Limb (tissue), 2 donors: ENCODE measurements around the gene SCO1.
"Not testable (repeated sequence)": the region's sequence is repeated elsewhere in the genome, so short reads cannot be mapped to it uniquely, and the experiment has no call there.

Experiments used
- DNase-seq, 2 donors: peaks; one replicate each; pipeline ENCODE4 v3.0.0-alpha.2; 2016; ENCODE audit errors: extremely low spot score in 2 of 2

SCO1 gene

DNA sequence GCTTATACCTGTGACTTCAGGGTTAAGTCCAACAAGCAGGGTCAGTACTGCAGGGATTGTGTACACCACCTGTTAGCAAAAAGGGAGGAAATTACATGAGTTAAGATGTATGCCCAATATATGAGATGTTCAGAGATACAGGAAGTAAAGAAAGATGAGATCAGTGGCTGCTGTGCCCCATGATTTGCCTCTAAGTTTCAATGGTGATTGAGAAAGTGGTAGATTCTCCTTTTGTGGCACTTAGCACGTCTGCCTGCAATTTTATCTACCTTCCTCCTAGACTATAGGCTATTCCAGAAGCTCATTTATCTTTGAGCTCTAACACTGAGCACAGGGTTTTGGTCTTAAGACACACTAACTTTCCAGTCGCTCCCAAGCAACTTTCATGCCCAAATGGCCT, 28.9 kb upstream of the SCO1 start:
- DNase-seq = no peak

DNA sequence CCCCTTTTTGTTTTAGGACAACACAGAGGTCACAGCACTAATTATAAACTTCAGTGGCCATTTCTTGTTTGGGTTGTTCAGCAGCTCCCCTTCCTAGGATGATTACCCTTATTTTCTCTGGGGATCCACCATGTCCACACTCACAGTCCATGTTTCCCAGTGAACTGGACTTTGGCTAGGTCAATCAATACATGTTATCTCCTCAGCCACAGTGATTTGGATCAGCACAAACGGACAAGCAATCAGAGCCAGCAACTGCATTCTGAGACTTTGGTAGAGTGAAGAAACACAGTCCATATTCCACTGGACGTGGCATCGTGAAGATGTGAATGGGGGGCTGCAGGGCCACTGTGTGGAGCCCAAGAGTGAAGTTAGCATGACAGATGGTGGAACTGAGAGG, 27.9 kb upstream of the SCO1 start:
- no peak for DNase-seq

DNA sequence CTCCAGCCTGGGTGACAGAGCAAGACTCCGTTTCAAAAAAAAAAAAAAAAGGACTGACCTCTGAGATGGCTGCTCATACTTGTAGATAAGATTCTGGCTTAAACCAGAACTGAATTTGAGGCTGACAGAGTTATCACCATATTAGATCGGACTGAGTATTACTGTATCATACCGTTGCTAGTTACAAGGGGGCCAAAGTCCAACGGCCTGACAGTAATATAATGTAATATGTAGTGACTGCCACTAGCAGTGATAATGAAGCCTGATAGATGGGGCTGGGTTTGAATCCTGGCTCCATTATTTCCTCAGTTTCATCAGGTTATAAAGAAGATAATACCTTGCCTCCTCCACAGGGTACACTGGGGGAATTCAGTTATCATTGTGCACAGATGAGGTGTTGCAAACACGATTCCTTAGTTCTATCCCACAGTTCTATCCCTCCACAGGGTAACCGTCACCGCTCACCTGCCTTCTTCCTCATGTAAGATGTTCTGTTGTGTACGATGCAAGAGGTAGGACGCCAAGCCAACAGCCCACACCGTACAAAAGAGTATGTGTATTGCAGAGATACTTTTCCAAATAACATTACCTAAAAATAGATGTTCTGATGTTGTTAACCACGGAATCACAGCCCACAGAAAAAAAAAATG, 27.3 kb upstream of the SCO1 start:
- no peak for DNase-seq

DNA sequence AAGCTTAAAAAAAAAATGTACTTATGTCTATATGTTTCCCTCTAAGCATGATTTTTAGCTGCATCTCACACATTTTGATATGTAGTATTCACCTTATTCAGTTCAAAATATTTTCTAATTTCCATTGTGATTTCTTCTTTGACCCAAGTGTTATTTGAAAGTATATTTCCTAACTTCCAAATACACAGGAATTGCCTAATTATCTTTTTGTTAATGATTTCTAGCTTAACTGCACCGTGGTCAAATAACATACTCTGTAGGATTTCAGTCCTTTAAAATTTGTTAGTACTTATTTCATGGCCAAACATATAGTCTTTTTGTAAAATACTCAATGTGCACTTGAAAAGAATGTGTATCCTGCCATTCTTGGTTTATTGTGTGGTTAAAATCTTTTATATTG, 21.2 kb upstream of the SCO1 start:
- no peak for DNase-seq

DNA sequence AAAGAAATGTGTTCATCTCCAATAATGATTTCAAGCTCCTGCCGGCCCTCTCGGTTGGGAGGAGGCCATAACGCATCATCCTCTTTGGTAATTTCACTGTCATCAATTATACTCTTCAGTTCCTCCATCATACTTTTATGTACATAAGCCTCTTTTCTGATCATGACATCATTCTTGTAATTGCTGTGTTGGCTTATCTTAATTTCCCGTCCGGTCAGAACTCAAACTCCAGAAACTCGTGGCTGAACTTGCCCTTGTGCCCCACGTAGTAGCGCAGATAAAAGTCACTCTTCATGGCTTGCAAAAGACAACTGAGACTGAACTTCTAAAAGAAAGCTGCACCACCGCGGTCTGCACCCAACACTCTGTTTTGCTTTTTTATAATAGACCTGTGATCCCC, 18.9 kb upstream of the SCO1 start:
- DNase-seq = no peak

DNA sequence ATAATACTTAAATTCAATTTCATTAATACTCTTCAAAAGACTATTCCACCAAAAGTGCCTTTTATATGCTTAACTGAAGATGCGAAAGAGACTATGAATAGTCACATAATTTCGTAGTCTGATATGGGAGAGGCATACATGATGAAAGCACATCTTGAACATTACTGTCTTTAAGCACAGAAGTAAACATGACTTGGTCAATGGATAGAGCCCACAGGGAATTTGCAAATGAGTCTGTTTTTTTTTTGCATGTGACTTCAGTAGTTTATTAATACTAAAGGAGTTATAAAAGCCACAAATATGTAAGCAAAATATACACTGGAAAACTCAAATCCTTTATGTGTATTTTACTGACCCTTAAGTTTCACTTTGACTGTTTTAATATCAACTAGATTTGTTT, 16.0 kb upstream of the SCO1 start:
- DNase-seq = no peak

DNA sequence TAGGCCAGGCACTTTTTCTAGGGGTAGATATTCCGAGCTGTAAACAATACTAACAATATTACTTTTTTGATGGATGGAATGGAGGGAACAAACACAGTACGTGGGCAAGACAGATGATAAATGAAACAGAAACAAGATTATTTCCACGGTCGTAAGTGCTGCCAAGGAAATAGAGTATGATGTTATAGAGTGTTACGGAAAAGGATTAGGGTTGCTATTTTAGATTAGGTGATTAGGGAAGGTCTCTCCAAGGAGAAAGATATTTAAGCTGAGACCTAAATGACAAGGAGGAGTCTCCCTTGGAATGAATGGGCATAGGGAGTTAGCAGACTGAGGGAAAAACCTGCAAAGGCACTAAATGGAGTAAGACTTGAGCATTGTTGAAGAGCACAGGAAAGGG, 8.4 kb upstream of the SCO1 start:
- no peak for DNase-seq

DNA sequence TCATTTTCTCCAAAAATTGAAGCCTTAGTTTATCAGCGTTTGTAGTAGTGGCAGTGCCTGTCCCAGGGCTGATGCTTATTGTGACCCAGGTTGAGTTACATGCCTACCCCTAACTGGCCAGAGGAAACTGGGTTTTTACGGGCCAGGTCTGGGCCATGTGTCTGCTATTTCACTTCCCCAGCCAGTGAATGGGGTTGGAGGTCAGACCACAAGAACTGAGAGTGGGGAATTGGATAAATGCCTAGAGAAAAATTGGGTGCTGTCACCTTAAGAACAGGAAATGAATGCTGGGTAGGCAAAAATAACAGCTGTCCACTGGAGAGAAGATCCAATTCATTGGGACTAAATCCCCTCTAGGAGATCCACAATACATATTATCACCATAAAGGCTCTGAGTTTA, 5.2 kb upstream of the SCO1 start:
- DNase-seq = no peak

DNA sequence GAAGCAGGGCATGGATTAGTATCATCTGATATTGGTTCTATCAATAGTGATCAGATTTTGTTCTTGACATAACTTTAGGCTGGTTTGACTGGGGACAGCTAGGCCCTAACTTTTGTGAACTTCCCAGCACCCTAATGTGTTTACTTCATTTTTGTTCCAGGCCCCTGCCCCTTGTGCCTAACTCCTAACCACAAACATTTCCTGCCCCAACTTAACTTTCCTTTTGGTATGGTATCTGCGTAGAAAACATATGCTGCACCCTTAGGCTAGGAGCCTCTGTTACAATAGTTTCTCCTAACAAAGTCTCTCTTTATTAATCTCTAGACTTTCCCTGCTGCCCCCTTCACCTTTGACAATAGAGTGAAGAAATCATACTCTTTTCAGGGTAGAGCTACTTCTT, 2.5 kb upstream of the SCO1 start:
- no peak for DNase-seq

DNA sequence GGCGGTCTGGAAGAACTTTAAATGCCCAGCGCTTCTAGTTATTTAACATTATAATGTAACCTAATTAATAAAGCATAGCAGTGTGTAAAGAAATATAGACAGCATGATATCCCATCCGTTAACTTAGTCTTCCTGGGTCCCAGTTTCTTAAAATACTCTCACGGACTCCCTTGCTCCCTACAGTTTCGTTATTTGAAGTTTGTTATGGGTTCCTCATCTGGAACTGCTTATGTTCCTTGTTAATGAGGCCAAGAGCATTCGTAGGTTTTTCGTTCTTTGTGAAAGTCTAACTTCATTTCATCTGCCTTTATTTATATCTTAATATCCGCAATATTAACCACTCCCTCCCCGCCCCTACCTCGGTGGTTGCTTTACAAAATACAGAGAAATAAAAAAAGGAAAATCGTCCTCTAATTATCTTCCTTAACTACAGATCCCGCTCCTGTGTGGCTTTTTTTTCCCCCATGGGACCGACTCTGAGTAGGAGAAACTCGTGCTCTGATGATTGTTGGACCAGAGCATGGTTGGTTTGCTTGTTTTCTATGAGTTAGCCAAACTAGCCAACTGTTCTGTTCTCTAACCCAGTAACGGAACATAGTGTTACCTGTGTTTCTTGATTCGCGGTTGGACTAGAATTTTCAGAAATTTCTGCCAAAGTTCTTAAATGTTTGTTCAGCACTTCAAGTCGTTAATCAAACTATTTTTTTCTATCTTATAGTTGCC, 924 bp upstream of the SCO1 start:
- no peak for DNase-seq

DNA sequence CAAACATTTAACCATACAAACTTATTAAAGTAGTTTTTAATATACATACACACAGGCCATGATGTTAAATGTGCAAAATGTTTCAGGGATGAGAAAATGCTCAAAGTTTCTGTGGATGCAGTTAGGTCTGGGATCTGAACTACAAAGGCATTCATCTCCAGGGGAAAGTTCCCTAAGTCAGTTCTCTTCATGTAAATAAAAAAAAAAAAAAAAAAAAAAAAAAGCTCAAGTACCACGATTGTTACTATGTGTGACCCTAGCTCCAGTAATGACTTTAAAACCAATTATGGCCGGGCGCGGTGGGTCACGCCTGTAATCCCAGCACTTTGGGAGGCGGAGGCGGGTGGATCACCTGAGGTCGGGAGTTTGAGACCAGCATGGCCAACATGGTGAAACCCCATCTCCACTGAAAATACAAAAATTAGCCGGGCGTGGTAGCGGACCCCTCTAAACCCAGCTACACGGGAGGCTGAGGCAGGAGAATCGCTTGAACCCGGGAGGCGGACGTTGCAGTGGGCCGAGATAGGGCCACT, 1.4 kb downstream of the SCO1 start:
- DNase-seq = not testable (repeated sequence)

DNA sequence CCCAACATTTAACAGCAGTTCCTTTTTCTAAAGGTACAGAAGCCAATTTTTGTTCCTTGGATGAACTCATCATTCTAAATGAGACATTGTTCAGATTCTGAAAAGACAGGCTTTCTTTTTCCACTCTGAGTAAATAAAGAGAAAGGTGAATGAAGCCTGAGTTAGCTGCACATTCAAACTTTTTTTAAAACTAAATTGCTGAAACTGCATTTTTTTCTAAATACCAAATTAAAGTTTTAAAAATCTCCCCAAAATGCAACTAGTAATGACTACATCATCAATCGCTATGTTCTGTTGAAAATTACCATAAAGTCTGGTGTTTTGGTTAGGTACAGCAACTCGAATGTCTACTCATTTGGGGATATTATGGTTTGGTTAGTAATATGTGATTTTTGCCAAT, 9.8 kb downstream of the SCO1 start:
- no peak for DNase-seq

DNA sequence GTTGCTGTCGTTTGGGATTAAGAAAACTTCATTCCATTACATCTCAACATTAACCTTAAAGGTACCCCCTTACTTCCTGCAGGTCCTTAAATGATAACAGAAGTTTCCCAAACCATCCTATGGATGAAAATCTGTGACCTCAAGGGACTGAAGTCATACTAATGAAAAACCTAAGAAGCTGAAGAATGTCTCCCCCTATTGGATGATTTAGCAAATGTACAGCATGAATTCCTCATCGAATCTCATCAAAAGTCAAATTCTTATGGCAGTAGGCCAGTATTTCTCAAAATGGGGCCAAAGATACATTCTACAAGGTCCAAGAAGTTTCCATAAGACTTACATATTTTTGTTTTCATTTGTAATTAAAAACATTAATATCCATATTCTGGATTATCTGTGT, 13.5 kb downstream of the SCO1 start:
- DNase-seq = no peak

DNA sequence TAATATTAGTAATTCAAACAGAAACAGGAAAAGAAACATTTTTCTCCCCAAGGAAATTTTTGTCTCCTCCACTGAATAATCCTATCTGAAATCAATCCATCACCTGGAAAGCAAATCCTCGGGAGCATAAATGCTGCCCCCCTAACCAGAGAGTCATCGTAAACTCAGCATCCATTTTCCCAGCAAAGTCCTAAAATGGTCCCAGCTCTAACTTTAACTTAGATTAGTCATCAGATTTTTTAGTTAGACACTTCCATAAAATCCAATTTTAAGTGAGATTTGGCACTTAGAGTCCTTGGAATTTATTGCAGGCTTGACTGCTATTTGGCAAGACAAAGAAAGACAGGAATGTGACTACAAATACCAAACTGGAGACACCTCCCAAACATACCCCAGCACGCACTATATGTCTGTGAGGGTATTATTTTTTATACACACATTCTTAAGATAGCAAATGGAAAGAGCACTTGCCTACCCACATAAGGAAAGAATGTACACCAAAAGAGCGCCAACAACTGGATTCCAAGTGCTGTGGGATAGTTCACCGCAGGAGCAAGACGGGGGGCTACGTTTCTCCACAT, 15.4 kb downstream of the SCO1 start:
- no peak for DNase-seq

DNA sequence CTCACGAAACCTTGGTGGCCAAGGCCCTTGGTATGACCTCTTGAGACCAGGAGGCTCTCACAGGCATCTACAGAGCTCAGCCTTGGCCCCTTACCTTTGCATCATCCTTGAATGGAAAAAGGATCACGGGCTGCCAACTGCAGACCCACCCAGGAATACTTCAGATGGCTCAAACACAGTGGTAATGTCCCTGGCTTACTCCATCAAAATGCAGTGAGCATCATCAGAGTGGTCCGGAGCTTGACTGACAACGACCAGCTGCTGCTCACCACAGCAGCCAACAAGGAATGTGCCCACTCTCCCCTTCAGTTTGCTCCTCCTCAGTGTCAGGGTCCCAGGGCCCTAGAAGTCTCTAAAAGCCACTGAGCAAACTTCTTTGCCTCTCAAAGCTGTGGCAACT, 22.6 kb downstream of the SCO1 start:
- no peak for DNase-seq

DNA sequence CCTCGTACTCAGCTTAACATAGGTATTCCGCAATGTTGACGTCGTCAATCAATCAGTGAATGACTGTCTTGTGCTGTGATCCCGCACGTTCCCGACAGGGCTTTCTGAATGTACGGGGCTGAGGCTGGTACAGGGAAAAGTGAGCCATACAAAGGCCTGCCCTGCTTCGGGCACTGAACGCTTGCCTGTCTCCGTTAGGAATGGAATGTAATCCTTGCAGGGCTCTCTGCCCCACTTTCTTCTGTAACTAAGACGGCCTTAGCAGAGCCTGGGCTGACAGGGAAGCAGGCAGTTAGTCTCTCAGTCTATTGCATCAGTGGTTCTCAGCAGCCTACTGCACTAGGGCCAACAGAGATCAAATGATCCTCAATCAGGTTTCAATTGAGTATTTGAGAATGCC, 24.0 kb downstream of the SCO1 start:
- DNase-seq = no peak

DNA sequence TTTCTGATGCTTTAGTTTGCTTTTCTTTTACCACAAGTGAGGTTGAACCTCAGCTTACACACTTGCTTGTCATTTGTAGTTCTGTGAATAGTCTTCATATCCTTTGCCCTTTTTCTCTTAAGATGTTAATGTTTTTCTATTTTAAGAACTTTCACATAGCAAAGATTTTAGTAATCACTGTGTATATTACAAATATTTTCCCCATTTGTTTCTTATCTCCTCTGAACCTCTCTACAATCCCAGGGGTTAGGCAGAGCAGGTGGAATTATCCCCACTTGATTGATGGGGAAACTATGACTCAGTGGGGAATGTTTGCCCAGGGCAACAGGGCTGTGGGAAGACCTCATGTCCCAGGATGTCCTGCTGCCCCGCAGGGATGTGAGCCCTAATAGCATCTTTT, 28.6 kb downstream of the SCO1 start:
- no peak for DNase-seq

DNA sequence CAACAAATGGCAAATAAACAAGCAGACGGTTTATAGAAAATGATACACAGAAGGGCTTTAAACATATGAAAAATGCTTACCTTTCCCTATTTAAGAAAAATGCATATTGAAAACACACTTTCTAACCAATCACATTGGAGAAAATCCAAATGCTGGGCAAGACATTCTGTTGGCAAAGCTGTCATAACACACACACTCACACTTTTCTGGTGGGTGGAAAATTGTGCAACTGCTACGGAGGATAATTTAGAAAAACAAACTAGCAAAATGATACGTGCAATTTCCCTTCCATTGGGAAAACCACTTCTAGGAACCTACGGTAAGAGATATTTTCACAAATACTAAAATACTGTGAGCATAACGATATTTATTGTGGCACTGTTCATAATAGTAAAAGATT, 30.4 kb downstream of the SCO1 start:
- DNase-seq = no peak

DNA sequence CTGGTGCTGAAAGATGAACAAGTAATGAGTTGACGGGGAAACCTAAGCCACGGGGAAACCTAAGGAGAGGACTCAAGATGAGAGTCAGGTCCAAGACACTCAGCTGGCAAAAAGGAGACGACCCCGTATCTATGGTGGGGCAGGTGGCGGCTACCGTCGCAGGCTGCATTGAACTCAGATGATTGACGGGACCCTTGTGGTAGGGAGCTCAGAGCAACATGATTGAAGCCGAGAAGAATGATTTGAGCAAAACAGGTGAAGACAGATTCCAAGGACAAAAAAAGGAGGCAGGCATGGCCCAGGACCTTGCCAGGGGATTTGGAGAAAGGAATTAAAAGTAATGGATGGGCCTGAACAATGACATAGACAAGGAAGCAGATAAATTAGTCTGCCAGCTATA, 32.8 kb downstream of the SCO1 start:
- DNase-seq = no peak

DNA sequence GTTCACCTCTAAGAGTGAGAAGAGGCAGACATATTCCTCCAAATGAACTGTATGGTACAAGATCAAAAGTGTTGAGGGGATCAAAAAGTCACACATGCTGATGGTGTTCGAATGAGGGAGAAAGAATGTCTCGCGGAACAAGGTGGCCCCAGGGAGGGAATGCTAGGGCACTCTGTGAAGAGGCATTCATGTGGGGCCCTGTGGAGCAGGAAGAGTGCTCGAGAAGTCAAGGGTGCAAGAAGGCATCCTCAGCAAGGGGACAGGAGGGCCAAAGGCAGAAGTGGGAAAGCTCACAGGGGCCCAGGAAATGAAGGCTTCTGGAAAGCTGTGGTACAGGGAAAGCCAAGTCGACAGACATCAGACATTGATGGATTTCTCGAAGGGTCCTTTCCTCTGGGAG, 34.1 kb downstream of the SCO1 start:
- DNase-seq = no peak

DNA sequence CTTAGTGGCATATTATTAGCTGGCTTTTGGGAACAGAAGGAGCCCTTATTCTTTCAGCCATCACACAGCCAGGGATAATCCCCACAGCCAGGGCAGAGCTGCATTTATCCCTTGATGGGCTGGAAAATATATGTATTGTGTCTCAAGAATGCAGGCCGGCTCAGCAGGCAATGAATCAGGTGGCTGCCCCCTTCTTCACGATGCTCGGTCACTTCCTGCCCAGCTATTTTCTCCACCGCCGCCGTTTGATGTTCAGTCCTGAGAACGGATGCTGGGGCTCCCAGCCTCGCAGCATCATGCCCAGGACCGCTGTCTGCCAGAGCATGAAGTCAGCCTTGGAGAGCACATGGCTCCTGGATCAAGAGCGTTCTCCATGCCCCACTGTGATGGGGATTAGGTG, 35.9 kb downstream of the SCO1 start:
- DNase-seq = no peak

DNA sequence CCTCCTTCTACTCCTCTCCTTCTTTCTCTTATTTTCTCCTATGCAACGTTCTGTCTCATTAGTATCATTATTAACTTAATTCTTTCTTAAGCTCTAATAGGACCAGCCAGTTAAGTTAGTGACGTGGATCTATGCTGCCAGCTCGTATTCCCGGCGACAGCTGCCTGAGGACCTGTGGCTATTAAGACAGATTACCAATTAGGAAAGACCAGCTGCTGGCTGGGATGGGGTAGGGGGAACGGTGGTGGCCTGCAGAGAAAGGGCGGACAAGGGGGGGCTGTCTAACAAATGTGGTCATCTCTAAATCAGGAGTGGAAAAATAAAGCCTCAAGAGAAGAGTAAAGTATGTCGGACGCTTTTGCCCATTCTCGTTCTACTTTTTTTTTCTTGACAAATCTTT, 39.5 kb downstream of the SCO1 start:
- peak in 1 of 2 donors; percentile 51 for DNase-seq

DNA sequence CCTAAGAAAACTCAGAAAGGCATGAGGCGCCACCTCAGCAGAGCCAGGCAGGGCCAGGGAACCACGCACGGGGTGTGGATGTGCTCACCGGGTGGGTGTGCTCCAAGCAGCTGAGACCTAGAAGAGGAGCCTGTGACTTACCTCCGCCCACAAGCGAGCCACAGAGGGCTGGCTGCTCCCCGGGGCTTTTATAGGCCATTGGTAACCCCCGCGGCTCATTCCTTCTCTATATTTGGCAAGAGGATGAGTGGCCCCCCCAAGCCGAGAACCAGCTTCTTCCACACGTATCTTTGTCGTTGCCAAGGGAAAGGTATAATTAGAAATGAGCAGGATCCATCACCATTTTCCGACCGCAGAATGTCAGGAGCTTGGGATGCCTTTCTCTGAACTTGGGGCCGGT, 40.2 kb downstream of the SCO1 start, which contains the start of gene MYH3:
Gene MYH3 (minus strand): TSS at position 162 of the 400 bp plus-strand sequence. CDS start 2,245 bp downstream, outside the sequence.
- DNase-seq = peak in 1 of 2 donors; percentile 55
